H9 (cell line): ENCODE data around the gene OLA1. TPM values are rescaled to one million over a fixed set of nuclear protein-coding genes. Genes with fewer than 3 reads are reported as not detected.
A peak's percentile ranks its signal among the peaks of the same experiment; 100 is the strongest.

Experiments used
- DNase-seq: peaks from one replicate; pipeline ENCODE4 v3.0.0-alpha.2; 2017
- H2AFZ ChIP-seq: one replicate; pipeline ENCODE4 v1.6.1; 2013; ENCODE audit warnings: mild to moderate bottlenecking, low read length, control low read depth, moderate library complexity
- H2AK5ac ChIP-seq: 2 replicates; pipeline ENCODE4 v1.6.1; 2013; ENCODE audit warnings: low read length, control low read depth, mixed read lengths; ENCODE audit not compliant: insufficient read length
- H2BK120ac ChIP-seq: one replicate; pipeline ENCODE4 v1.6.1; 2013; ENCODE audit warnings: low read depth, mild to moderate bottlenecking, low read length, control low read depth, inconsistent platforms; ENCODE audit not compliant: poor library complexity, severe bottlenecking
- H2BK12ac ChIP-seq: 2 replicates; pipeline ENCODE4 v1.6.1; 2013; ENCODE audit warnings: low read length, control low read depth, mixed read lengths, low read depth; ENCODE audit not compliant: insufficient read length
- H2BK15ac ChIP-seq: 2 replicates; pipeline ENCODE4 v1.6.1; 2013; ENCODE audit warnings: low read depth, low read length, control low read depth
- H2BK20ac ChIP-seq: one replicate; pipeline ENCODE4 v1.6.1; 2013; ENCODE audit warnings: low read depth, mild to moderate bottlenecking, low read length, control low read depth, inconsistent platforms; ENCODE audit not compliant: poor library complexity, severe bottlenecking
- H2BK5ac ChIP-seq: 2 replicates; pipeline ENCODE4 v1.6.1; 2013; ENCODE audit warnings: low read length, control low read depth, mixed read lengths; ENCODE audit not compliant: insufficient read length
- H3K14ac ChIP-seq: 2 replicates; pipeline ENCODE4 v1.6.1; 2013; ENCODE audit warnings: low read length, control low read depth; ENCODE audit not compliant: insufficient read depth
- H3K18ac ChIP-seq: 2 replicates; pipeline ENCODE4 v1.6.1; 2013; ENCODE audit warnings: low read depth, mild to moderate bottlenecking, mixed read lengths, low read length, control low read depth; ENCODE audit not compliant: insufficient read length
- H3K23ac ChIP-seq: 2 replicates; pipeline ENCODE4 v1.6.1; 2013; ENCODE audit warnings: low read length, control low read depth, mixed read lengths, low read depth; ENCODE audit not compliant: insufficient read length
- H3K23me2 ChIP-seq: 2 replicates; pipeline ENCODE4 v1.6.1; 2013; ENCODE audit warnings: low read depth, mild to moderate bottlenecking, mixed read lengths, low read length, control low read depth; ENCODE audit not compliant: insufficient read length, poor library complexity, severe bottlenecking
- H3K27ac ChIP-seq: 2 replicates; pipeline ENCODE4 v1.5.1; 2013; ENCODE audit warnings: low read length, control low read depth, mixed read lengths, low read depth; ENCODE audit not compliant: insufficient read length
- H3K27me3 ChIP-seq: 2 replicates; pipeline ENCODE4 v1.6.1; 2013; ENCODE audit warnings: low read length, control low read depth, inconsistent platforms; ENCODE audit not compliant: insufficient read depth
- H3K4ac ChIP-seq: 2 replicates; pipeline ENCODE4 v1.6.1; 2013; ENCODE audit warnings: low read depth, mild to moderate bottlenecking, control low read depth, inconsistent platforms, low read length, moderate library complexity
- H3K4me1 ChIP-seq: 2 replicates; pipeline ENCODE4 v1.6.1; 2013; ENCODE audit warnings: low read length, control low read depth, inconsistent platforms; ENCODE audit not compliant: insufficient read depth
- H3K4me2 ChIP-seq: 2 replicates; pipeline ENCODE4 v1.6.1; 2013; ENCODE audit warnings: low read length, control low read depth, mixed read lengths; ENCODE audit not compliant: insufficient read length, insufficient read depth
- H3K56ac ChIP-seq: 2 replicates; pipeline ENCODE4 v1.6.1; 2013; ENCODE audit warnings: low read depth, mild to moderate bottlenecking, mixed read lengths, low read length, control low read depth; ENCODE audit not compliant: insufficient read length
- H3K79me1 ChIP-seq: 2 replicates; pipeline ENCODE4 v1.6.1; 2013; ENCODE audit warnings: low read depth, mild to moderate bottlenecking, moderate library complexity, low read length, control low read depth, inconsistent platforms; ENCODE audit not compliant: insufficient read depth, poor library complexity, severe bottlenecking
- H3K79me2 ChIP-seq: 2 replicates; pipeline ENCODE4 v1.6.1; 2013; ENCODE audit warnings: low read length, control low read depth, inconsistent platforms; ENCODE audit not compliant: insufficient read depth
- H3K9ac ChIP-seq: 2 replicates; pipeline ENCODE4 v1.6.1; 2013; ENCODE audit warnings: low read length, control low read depth, mixed read lengths; ENCODE audit not compliant: insufficient read length; ENCODE audit errors: extremely low read depth
- H3K9me3 ChIP-seq: one replicate; pipeline ENCODE4 v1.6.1; 2013; ENCODE audit warnings: low read depth, low read length, inconsistent platforms; ENCODE audit not compliant: control insufficient read depth
- H3T11ph ChIP-seq: one replicate; pipeline ENCODE4 v1.6.1; 2013; ENCODE audit warnings: mild to moderate bottlenecking, low read length, control low read depth, inconsistent platforms
- H4K20me1 ChIP-seq: one replicate; pipeline ENCODE4 v1.6.1; 2013; ENCODE audit not compliant: control insufficient read depth, insufficient read length, insufficient read depth
- H4K5ac ChIP-seq: 2 replicates; pipeline ENCODE4 v1.6.1; 2013; ENCODE audit warnings: low read depth, mild to moderate bottlenecking, mixed read lengths, low read length, control low read depth; ENCODE audit not compliant: insufficient read length
- H4K8ac ChIP-seq: replicated peaks from 2 replicates; pipeline ENCODE4 v1.6.1; 2013; ENCODE audit warnings: low read length, control low read depth, mixed read lengths, low read depth; ENCODE audit not compliant: insufficient read length
- H4K91ac ChIP-seq: 2 replicates; pipeline ENCODE4 v1.6.1; 2013; ENCODE audit warnings: low read depth, mild to moderate bottlenecking, moderate library complexity, mixed read lengths, low read length, control low read depth; ENCODE audit not compliant: insufficient read length
- H3K27ac Mint-ChIP-seq, 3 experiments: 2 replicates in 2 of 3; 3 replicates in 1 of 3; pipeline ENCODE4 v1.8.0; 2020 to 2021; ENCODE audit warnings: mixed read lengths in 3 of 3, mild to moderate bottlenecking in 1 of 3, moderate library complexity in 1 of 3
- H3K27me3 Mint-ChIP-seq: 2 replicates; pipeline ENCODE4 v1.8.0; 2021; ENCODE audit warnings: low read depth, mild to moderate bottlenecking, moderate library complexity, mixed read lengths
- H3K36me3 Mint-ChIP-seq, 3 experiments: 2 replicates in 2 of 3; 3 replicates in 1 of 3; pipeline ENCODE4 v1.8.0; 2020 to 2021; ENCODE audit warnings: low read depth in 3 of 3, mixed read lengths in 3 of 3; ENCODE audit not compliant: insufficient read depth in 1 of 3
- H3K4me1 Mint-ChIP-seq, 2 experiments: 2 replicates each; pipeline ENCODE4 v1.8.0; 2020; ENCODE audit warnings: mixed read lengths in 2 of 2
- H3K4me3 Mint-ChIP-seq, 2 experiments: 2 replicates in 1 of 2; 3 replicates in 1 of 2; pipeline ENCODE4 v1.8.0; 2020 to 2021; ENCODE audit warnings: mild to moderate bottlenecking in 2 of 2, mixed read lengths in 2 of 2, moderate library complexity in 1 of 2
- H3K9me3 Mint-ChIP-seq, 2 experiments: 2 replicates in 1 of 2; 3 replicates in 1 of 2; pipeline ENCODE4 v1.8.0; 2020; ENCODE audit warnings: mild to moderate bottlenecking in 2 of 2, mixed read lengths in 2 of 2, moderate library complexity in 1 of 2
- CTCF ChIP-seq: fragments of 200-600 bp; sonication (generic); conservative IDR thresholded peaks from 3 replicates; pipeline ENCODE4 v1.8.0; 2021; ENCODE audit warnings: antibody characterized with exemption, mild to moderate bottlenecking
- WGBS: extraction: QIAGEN DNeasy Blood & Tissue Kit; methylation state at CpG from one replicate; pipeline ENCODE4 v1.1.7; 2013; ENCODE audit warnings: missing lambda C conversion rate, low lambda C conversion rate, mixed read lengths; ENCODE audit not compliant: insufficient read length; ENCODE audit errors: extremely low coverage; 5-methylcytosine and 5-hydroxymethylcytosine counted together
- total RNA-seq: library from RNA; stranded (reverse); gene quantifications from 2 replicates; pipeline ENCODE4 v1.2.1, GENCODE V29; 2021

OLA1 gene
- total RNA-seq, 1 experiment from 2014 or later = 133 TPM

DNA sequence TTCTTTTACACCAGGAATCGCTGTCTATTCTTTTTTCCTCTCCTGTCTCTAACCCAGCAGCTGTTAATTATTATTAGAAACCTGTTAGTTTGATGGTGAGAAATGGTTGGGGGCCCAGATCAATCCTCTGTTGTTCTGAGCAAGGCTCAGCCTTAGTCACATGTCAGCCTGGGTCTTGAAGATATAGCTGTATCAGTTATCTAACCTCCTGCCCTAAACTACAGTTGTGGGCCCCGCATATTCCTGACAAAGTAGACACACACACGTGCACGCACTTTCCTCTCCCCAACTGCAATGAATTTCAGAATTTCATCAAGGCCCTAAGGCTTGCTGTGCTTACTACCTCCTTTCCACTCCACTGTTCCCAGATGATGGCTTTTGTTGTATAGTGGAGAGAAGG is 54.6 kb downstream of the OLA1 start:
- Histone ChIP-seq H4K91ac (no peak overlapping the region), H3K23ac (no peak overlapping the region), H3K23me2 (no peaks in the 10 kb centered on the region), H3K14ac (no peak overlapping the region), H4K8ac (no peak overlapping the region), H4K20me1 (no peaks in the 10 kb centered on the region), H3K79me1 (no peaks in the 10 kb centered on the region), H3K27me3 (no peaks in the 10 kb centered on the region), H2AFZ (no peak overlapping the region), H3K4me2 (no peak overlapping the region), H3K18ac (no peak overlapping the region), H2BK5ac (no peak overlapping the region), H3K4me1 (no peaks in the 10 kb centered on the region; the same call in 1 of the 2 replicates), H3K79me2 (no peaks in the 10 kb centered on the region), H4K5ac (no peak overlapping the region), H3K56ac (no peak overlapping the region), H2BK120ac (no peak overlapping the region), H3K9ac (no peak overlapping the region), H2AK5ac (no peak overlapping the region), H3K4ac (no peak overlapping the region), H3T11ph (no peak overlapping the region), H3K9me3 (no peaks in the 10 kb centered on the region), H2BK15ac (no peak overlapping the region), H3K27ac (no peak overlapping the region), H2BK20ac (no peak overlapping the region), H2BK12ac (no peak overlapping the region)
- Mint-ChIP-seq H3K27ac (peak overlapping the region in 1 of 3 experiments; percentile 18; a peak in 1 of 7 replicates), H3K9me3 (no peaks in the 10 kb centered on the region; a peak in 3 of 5 replicates), H3K4me3 (no peak overlapping the region), H3K36me3 (peaks cover 0 to 6% (median 5%) of the 10 kb centered on the region in 3 experiments; a peak in 4 of 7 replicates), H3K27me3 (no peaks in the 10 kb centered on the region), H3K4me1 (peaks cover 5 to 7% of the 10 kb centered on the region in 2 experiments)
- DNase-seq = no peak
- TF ChIP-seq CTCF = no peak
- no CpG with 5 or more reads among the region's 4 CpGs for WGBS
